ENCODE measurements around the gene S100PBP. TPM values are rescaled to one million over a fixed set of nuclear protein-coding genes. Genes with fewer than 3 reads are reported as not detected.

The S100PBP gene
- total and polyA plus RNA-seq, 10 of the 15 experiments (the other 5 are each of a cell fraction or from before 2014, with no cell fraction given): 17.0 to 98.3 (median 40.6) TPM

GRCh38 chr1:32877211-32878110 is 60.0 kb downstream of the S100PBP start:
- H3K4me2 ChIP-seq (ENCODE audit: control insufficient read depth, insufficient read depth): no peak overlapping the region
- no peak for DNase-seq (ENCODE audit: low read depth, low spot score)
- RAD21 ChIA-PET (ENCODE audit: unreplicated experiment): interaction anchor here (1.8 to 3.1 kb wide), 3 partner anchors 203 to 211 kb away, joined by 5 to 13 read pairs (median 11); partner anchors contain the start of gene AZIN2
- no peaks in the 10 kb centered on the region for H3K9me3 ChIP-seq (replicated peaks; ENCODE audit: control insufficient read depth, insufficient read depth, low read length)
- no peak overlapping the region for H2AFZ ChIP-seq (ENCODE audit: control insufficient read depth, low read depth, low read length)
- no peak for FAIRE-seq
- WGBS (ENCODE audit: insufficient coverage, insufficient replicate concordance, low lambda C conversion rate, missing lambda C conversion rate): 37% methylated on average over 13 of the region's 13 CpGs
- H3K4me3 ChIP-seq: no peak overlapping the region
- no peaks in the 10 kb centered on the region for H3K36me3 ChIP-seq (ENCODE audit: control insufficient read depth in 2 of 2, insufficient read depth in 2 of 2, low read length in 1 of 2)
- H3K79me2 ChIP-seq (ENCODE audit: control insufficient read depth, insufficient read depth, low read length): no peaks in the 10 kb centered on the region
- SMC1A ChIA-PET (ENCODE audit: uncharacterized antibody, unreplicated experiment): interaction anchor here (1.8 to 3.5 kb wide), 3 partner anchors 15 to 55 kb away, joined by 5 to 15 read pairs (median 13); no protein-coding TSS in a partner anchor
- in situ Hi-C loops (cut with MboI): no loop called here
- H3K27me3 ChIP-seq (replicated peaks in 1 of 2; ENCODE audit: control insufficient read depth in 2 of 2, insufficient read depth in 2 of 2, low read length in 1 of 2): no peaks in the 10 kb centered on the region
- no peak for ATAC-seq
- no peak overlapping the region for H3K9ac ChIP-seq (ENCODE audit: control insufficient read depth, insufficient read depth, low read length)
- intact Hi-C loops (cut with micrococcal nuclease; ENCODE audit: unreplicated experiment): loop anchor here (10.0 kb wide), 1 partner anchor 353 kb away; no protein-coding TSS in a partner anchor
- CTCF ChIA-PET: interaction anchor here (0.6 to 3.5 kb wide), 19 partner anchors 10 to 357 kb away, joined by 3 to 57 read pairs (median 9); no protein-coding TSS in a partner anchor
- no peak overlapping the region for H3K27ac ChIP-seq (ENCODE audit: control insufficient read depth, insufficient read depth)
- BruUV-seq (replicated peaks): no TSS peak
- no peaks in the 10 kb centered on the region for H4K20me1 ChIP-seq (ENCODE audit: control insufficient read depth, insufficient read depth)
- H3K4me1 ChIP-seq (ENCODE audit: control insufficient read depth, insufficient read depth, low read length): peaks cover 10% of the 10 kb centered on the region
- POLR2A ChIA-PET: interaction anchor here (0.6 kb wide), 1 partner anchor 577 kb away, joined by 3 read pairs; no protein-coding TSS in a partner anchor
- TF ChIP-seq EP300 (IDR thresholded peaks at IDR 0.05; ENCODE audit: borderline replicate concordance in 1 of 2, control insufficient read depth in 1 of 2, low read depth in 2 of 2, low read length in 2 of 2) (no peak), BRCA1 (IDR thresholded peaks at IDR 0.05; ENCODE audit: low read depth, low read length) (no peak), SMC3 (IDR thresholded peaks at IDR 0.05; ENCODE audit: borderline replicate concordance, low read length) (no peak), ZNF274 (IDR thresholded peaks at IDR 0.05; ENCODE audit: insufficient read depth, insufficient read length) (no peak), POLR2AphosphoS2 (IDR thresholded peaks at IDR 0.05; ENCODE audit: low read depth, low read length) (no peak), POLR2A (IDR thresholded peaks at IDR 0.05; ENCODE audit: low read depth, low read length) (no peak), PRDM15 (CRISPR knock-in tag; IDR thresholded peaks at IDR 0.05) (no peak), CEBPB (IDR thresholded peaks at IDR 0.05; ENCODE audit: borderline replicate concordance in 1 of 2, low read depth in 2 of 2, low read length in 2 of 2) (no peak), SP1 (IDR thresholded peaks at IDR 0.05; ENCODE audit: low read depth, low read length) (no peak), JUND (IDR thresholded peaks at IDR 0.05; ENCODE audit: low read depth, low read length) (no peak), IRF4 (IDR thresholded peaks at IDR 0.05; ENCODE audit: low read depth, low read length) (no peak), TAF1 (IDR thresholded peaks at IDR 0.05; ENCODE audit: borderline replicate concordance, low read depth, low read length) (no peak), SIN3A (IDR thresholded peaks at IDR 0.05; ENCODE audit: low read depth, low read length) (no peak)
- TF ChIP-seq, protein P1, sequence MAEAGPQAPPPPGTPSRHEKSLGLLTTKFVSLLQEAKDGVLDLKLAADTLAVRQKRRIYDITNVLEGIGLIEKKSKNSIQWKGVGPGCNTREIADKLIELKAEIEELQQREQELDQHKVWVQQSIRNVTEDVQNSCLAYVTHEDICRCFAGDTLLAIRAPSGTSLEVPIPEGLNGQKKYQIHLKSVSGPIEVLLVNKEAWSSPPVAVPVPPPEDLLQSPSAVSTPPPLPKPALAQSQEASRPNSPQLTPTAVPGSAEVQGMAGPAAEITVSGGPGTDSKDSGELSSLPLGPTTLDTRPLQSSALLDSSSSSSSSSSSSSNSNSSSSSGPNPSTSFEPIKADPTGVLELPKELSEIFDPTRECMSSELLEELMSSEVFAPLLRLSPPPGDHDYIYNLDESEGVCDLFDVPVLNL (IDR thresholded peaks at IDR 0.05; ENCODE audit: low read depth, low read length): no peak
- TF ChIP-seq, protein P2, sequence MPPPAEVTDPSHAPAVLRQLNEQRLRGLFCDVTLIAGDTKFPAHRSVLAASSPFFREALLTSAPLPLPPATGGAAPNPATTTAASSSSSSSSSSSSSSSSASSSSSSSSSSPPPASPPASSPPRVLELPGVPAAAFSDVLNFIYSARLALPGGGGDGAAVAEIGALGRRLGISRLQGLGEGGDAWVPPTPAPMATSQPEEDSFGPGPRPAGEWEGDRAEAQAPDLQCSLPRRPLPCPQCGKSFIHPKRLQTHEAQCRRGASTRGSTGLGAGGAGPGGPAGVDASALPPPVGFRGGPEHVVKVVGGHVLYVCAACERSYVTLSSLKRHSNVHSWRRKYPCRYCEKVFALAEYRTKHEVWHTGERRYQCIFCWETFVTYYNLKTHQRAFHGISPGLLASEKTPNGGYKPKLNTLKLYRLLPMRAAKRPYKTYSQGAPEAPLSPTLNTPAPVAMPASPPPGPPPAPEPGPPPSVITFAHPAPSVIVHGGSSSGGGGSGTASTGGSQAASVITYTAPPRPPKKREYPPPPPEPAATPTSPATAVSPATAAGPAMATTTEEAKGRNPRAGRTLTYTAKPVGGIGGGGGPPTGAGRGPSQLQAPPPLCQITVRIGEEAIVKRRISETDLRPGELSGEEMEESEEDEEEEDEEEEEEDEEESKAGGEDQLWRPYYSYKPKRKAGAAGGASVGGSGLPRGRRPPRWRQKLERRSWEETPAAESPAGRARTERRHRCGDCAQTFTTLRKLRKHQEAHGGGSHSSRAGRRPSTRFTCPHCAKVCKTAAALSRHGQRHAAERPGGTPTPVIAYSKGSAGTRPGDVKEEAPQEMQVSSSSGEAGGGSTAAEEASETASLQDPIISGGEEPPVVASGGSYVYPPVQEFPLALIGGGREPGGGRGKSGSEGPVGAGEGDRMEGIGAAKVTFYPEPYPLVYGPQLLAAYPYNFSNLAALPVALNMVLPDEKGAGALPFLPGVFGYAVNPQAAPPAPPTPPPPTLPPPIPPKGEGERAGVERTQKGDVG (CRISPR knock-in tag; IDR thresholded peaks at IDR 0.05): no peak

All from GM12878 (cell line).